A549 (cell line): Measurements from ENCODE around the gene BBLN. TPM values are rescaled to one million over a fixed set of nuclear protein-coding genes. Genes with fewer than 3 reads are reported as not detected.
"Not testable (repeated sequence)": the region's sequence is repeated elsewhere in the genome, so short reads cannot be mapped to it uniquely, and the experiment has no call there.

Experiments used
- ATAC-seq, 2 experiments: fragments of 200-7000 bp in 1 of 2; fragments of >200 bp in 1 of 2; cut with Nextera tagmentation in 1 of 2; cut with Tn5 transposase in 1 of 2; 3 replicates each; pipeline versions ENCODE4 v1.8.0 to v1.9.1; 2018 to 2020; ENCODE audit warnings: mild to moderate bottlenecking in 1 of 2, moderate library complexity in 1 of 2
- CTCF ChIA-PET: fragments of 300-600 bp; sonication (Branson Sonifier 250); formaldehyde crosslinking; extraction: SDS; loops from one replicate; lab custom pipeline; 2021; ENCODE audit warnings: antibody characterized with exemption, inconsistent platforms; lab: Yijun Ruan, JAX
- POLR2A ChIA-PET: fragments of 350-600 bp; formaldehyde crosslinking; extraction: SDS; loops from one replicate; lab custom pipeline; 2021; ENCODE audit warnings: antibody characterized with exemption, inconsistent platforms; lab: Yijun Ruan, JAX
- DNase-seq, 2 experiments: peaks; one replicate each; pipeline versions ENCODE4 v3.0.0 to v3.0.0-alpha.2; 2011 to 2016; ENCODE audit warnings: low read depth in 1 of 2, low spot score in 1 of 2
- FAIRE-seq: peaks from 2 replicates; lab custom pipeline; 2011; peaks lifted over from hg19 to GRCh38; lab: Jason Lieb, UNC
- H3K27ac ChIP-seq, 2 experiments: fragments of >200 bp; sonication (Bioruptor Twin); formaldehyde crosslinking; 3 replicates each; pipeline ENCODE4 v1.5.1; 2016 to 2017
- H3K4me1 ChIP-seq: fragments of >200 bp; sonication (Bioruptor Twin); formaldehyde crosslinking; 3 replicates; pipeline ENCODE4 v1.6.1; 2016
- H3K4me2 ChIP-seq: fragments of >200 bp; sonication (Bioruptor Twin); formaldehyde crosslinking; 3 replicates; pipeline ENCODE4 v1.6.1; 2016
- H3K4me3 ChIP-seq: fragments of >200 bp; sonication (Bioruptor Twin); formaldehyde crosslinking; 3 replicates; pipeline ENCODE4 v1.5.1; 2016
- H3K9me3 ChIP-seq: fragments of >200 bp; sonication (Bioruptor Twin); formaldehyde crosslinking; 3 replicates; pipeline ENCODE4 v1.6.1; 2016
- BCL3 ChIP-seq: fragments of >200 bp; sonication (Bioruptor Twin); formaldehyde crosslinking; IDR thresholded peaks from 3 replicates; pipeline ENCODE4 v1.6.1; 2016
- CBX2 ChIP-seq: fragments of 200-600 bp; sonication (generic); IDR thresholded peaks from 2 replicates; pipeline ENCODE4 v1.6.1; 2016; ENCODE audit warnings: low read depth, mild to moderate bottlenecking, borderline replicate concordance
- CBX8 ChIP-seq: fragments of 200-600 bp; sonication (generic); IDR thresholded peaks from 2 replicates; pipeline ENCODE4 v1.6.1; 2016
- CHD2 ChIP-seq: fragments of 150-350 bp; IDR thresholded peaks from 2 replicates; pipeline ENCODE4 v1.6.1; 2014; ENCODE audit warnings: low read length; ENCODE audit not compliant: partially characterized antibody
- E2F6 ChIP-seq: IDR thresholded peaks from 2 replicates; pipeline ENCODE4 v1.6.1; 2012; ENCODE audit warnings: low read depth, borderline replicate concordance
- ELK1 ChIP-seq: fragments of 150-350 bp; IDR thresholded peaks from 2 replicates; pipeline ENCODE4 v1.6.1; 2014; ENCODE audit warnings: low read depth, mild to moderate bottlenecking, low read length
- GATA3 ChIP-seq: IDR thresholded peaks from 2 replicates; pipeline ENCODE4 v1.6.1; 2012; ENCODE audit warnings: borderline replicate concordance
- HES2 ChIP-seq: fragments of >200 bp; sonication (Bioruptor Twin); formaldehyde crosslinking; IDR thresholded peaks from 2 replicates; pipeline ENCODE4 v1.6.1; 2016
- HOXA7 ChIP-seq: fragments of 250-450 bp; sonication (Bioruptor Pico); IDR thresholded peaks from 2 replicates; pipeline ENCODE4 v1.5.0; 2020; ENCODE audit warnings: mild to moderate bottlenecking, moderate library complexity
- HOXB13 ChIP-seq: fragments of 250-450 bp; sonication (Bioruptor Pico); IDR thresholded peaks from 2 replicates; pipeline ENCODE4 v1.5.0; 2020; ENCODE audit warnings: low read depth, mild to moderate bottlenecking, moderate library complexity
- JUN ChIP-seq, 2 experiments: fragments of >200 bp; sonication (Bioruptor Twin); formaldehyde crosslinking; IDR thresholded peaks; 2 replicates in 1 of 2; 3 replicates in 1 of 2; pipeline ENCODE4 v1.6.1; 2016 to 2017
- JUNB ChIP-seq: fragments of >200 bp; sonication (Bioruptor Twin); formaldehyde crosslinking; IDR thresholded peaks from 2 replicates; pipeline ENCODE4 v1.6.1; 2016
- MAX ChIP-seq: IDR thresholded peaks from 2 replicates; pipeline ENCODE4 v1.6.1; 2012
- MYC ChIP-seq: IDR thresholded peaks from 2 replicates; pipeline ENCODE4 v1.6.1; 2012; ENCODE audit warnings: mild to moderate bottlenecking, inconsistent platforms, low read length, improper control_type of control experiment, borderline replicate concordance
- NFE2L2 ChIP-seq: fragments of 150-350 bp; conservative IDR thresholded peaks from 2 replicates; pipeline ENCODE4 v1.6.1; 2014; ENCODE audit warnings: low read length
- PHF8 ChIP-seq: fragments of 200-600 bp; sonication (generic); IDR thresholded peaks from 2 replicates; pipeline ENCODE4 v1.6.1; 2016; ENCODE audit warnings: low read depth, mild to moderate bottlenecking, antibody characterized with exemption, moderate library complexity, borderline replicate concordance
- POLR2A ChIP-seq: IDR thresholded peaks from 2 replicates; pipeline ENCODE4 v1.6.1; 2012; ENCODE audit warnings: mild to moderate bottlenecking, low read length
- RFX5 ChIP-seq: fragments of 450-650 bp; IDR thresholded peaks from 2 replicates; pipeline ENCODE4 v1.7.1; 2014; ENCODE audit warnings: antibody characterized with exemption, mild to moderate bottlenecking, moderate library complexity
- SMC3 ChIP-seq: fragments of >200 bp; sonication (Bioruptor Twin); formaldehyde crosslinking; IDR thresholded peaks from 3 replicates; pipeline ENCODE4 v1.6.1; 2018; ENCODE audit warnings: inconsistent platforms
- USF2 ChIP-seq: fragments of 450-650 bp; IDR thresholded peaks from 2 replicates; pipeline ENCODE4 v1.6.1; 2014; ENCODE audit warnings: antibody characterized with exemption
- ZC3H11A ChIP-seq: fragments of 450-650 bp; IDR thresholded peaks from 2 replicates; pipeline ENCODE4 v1.6.1; 2014; ENCODE audit warnings: antibody characterized with exemption, mild to moderate bottlenecking
- ZFP36 ChIP-seq: fragments of 450-650 bp; IDR thresholded peaks from 2 replicates; pipeline ENCODE4 v1.6.1; 2014; ENCODE audit warnings: borderline replicate concordance; ENCODE audit not compliant: partially characterized antibody
- WGBS: methylation state at CpG from one replicate; pipeline ENCODE4 v1.1.6; 2017; ENCODE audit errors: missing lambda C conversion rate; 5-methylcytosine and 5-hydroxymethylcytosine counted together
- polyA minus RNA-seq: library from RNA; depleted of rRNA, polyadenylated mRNA; stranded (reverse); fragments of >200 nt; gene quantifications from 2 replicates; pipeline ENCODE4 v1.2.3, GENCODE V29; 2011; rRNA and poly(A)+ RNA removed
- polyA plus RNA-seq, 4 experiments: library from polyadenylated mRNA; depleted of rRNA in 3 of 4; stranded (reverse); fragments of >200 nt; fragmentation: RNase III in 1 of 4; extraction: RNeasy Plus Mini Kit Qiagen cat#74134 plus additional on column Dnase treatment in 1 of 4; gene quantifications; 2 replicates in 3 of 4; 3 replicates in 1 of 4; pipeline ENCODE4 v1.2.3, GENCODE V29; 2011 to 2017

BBLN gene
- polyA plus RNA-seq (2011; rRNA removed): 23.0 and 23.8 TPM in 2 replicates
- 39.6 and 58.1 TPM in 2 replicates for polyA plus RNA-seq (2012; cell fraction: cytosol; rRNA removed)
- 36.5 and 39.0 TPM in 2 replicates for polyA plus RNA-seq (2012; cell fraction: nucleus; rRNA removed)
- polyA plus RNA-seq (2017; fragmentation: RNase III; extraction: RNeasy Plus Mini Kit Qiagen cat#74134 plus additional on column Dnase treatment): 23.3 to 28.1 TPM (median 26.0 TPM) in 3 replicates
- 8.4 and 8.9 TPM in 2 replicates for polyA minus RNA-seq

- TF ChIP-seq HOXA7 (CRISPR knock-in tag): peak; percentile 9; the same call in 1 of the 2 replicates
- TF ChIP-seq MAX: peak; percentile 61
- TF ChIP-seq CBX2: no peak
- no peak for TF ChIP-seq JUNB
- TF ChIP-seq JUN (IDR thresholded peaks at IDR 0.05): peak in 1 of 2 experiments; percentile 47; a peak in 1 of 5 replicates
- TF ChIP-seq POLR2A: peak; percentile 69
- no peak for TF ChIP-seq MYC
- TF ChIP-seq ZC3H11A: no peak
- TF ChIP-seq USF2: no peak
- no peak for TF ChIP-seq HES2
- TF ChIP-seq CBX8: no peak
- no peak for TF ChIP-seq ZFP36
- TF ChIP-seq PHF8: peak; percentile 47; the same call in 1 of the 2 replicates
- TF ChIP-seq E2F6: 0 out of 2 replicates have a peak, but pooled peaks have one; percentile 12
- TF ChIP-seq BCL3: peak; percentile 27; the same call in 1 of the 3 replicates
- no peak for TF ChIP-seq RFX5
- TF ChIP-seq SMC3: no peak
- TF ChIP-seq GATA3: no peak
- TF ChIP-seq CHD2: no peak
- no peak for TF ChIP-seq ELK1
- no peak for TF ChIP-seq HOXB13 (CRISPR knock-in tag)
- TF ChIP-seq NFE2L2: no peak
- ChIA-PET CTCF (interaction anchor here (1.1 to 3.2 kb wide), 4 partner anchors 17 to 43 kb away, joined by 3 to 14 read pairs (median 4); no protein-coding TSS in a partner anchor), POLR2A (interaction anchor here (0.7 to 1.6 kb wide), 15 partner anchors 8 to 116 kb away, joined by 3 to 12 read pairs (median 4); partner anchors contain the start of genes GOLGA2 and SWI5)
- ATAC-seq: peak; percentile 75 to 91
- DNase-seq: peak; percentile 92 to 95
- no peak for FAIRE-seq
- 4% methylated on average over 22 of the region's 77 CpGs for WGBS
- H3K4me1 ChIP-seq: peaks cover 11% of the 10 kb centered on the region; the same call in 1 of the 3 replicates
- peak within 1 kb of the TSS; percentile 85 for H3K4me3 ChIP-seq
- H3K4me2 ChIP-seq: peak within 1 kb of the TSS; percentile 98
- H3K27ac ChIP-seq: peak within 1 kb of the TSS; percentile 86 to 89
- no peaks in the 10 kb centered on the region for H3K9me3 ChIP-seq
Observed at GRCh38 chr9:128159784-128160602, at the start of gene BBLN. Gene BBLN (plus strand): TSS chr9:128160265. CDS start chr9:128160408, 143 bp downstream.

- H3K4me1 ChIP-seq, FAIRE-seq, POLR2A ChIA-PET, H3K9me3 ChIP-seq, H3K4me3 ChIP-seq, ATAC-seq, DNase-seq, H3K27ac ChIP-seq, H3K4me2 ChIP-seq: not testable (repeated sequence)
- 81% methylated on average over 12 of the region's 12 CpGs for WGBS
- CTCF ChIA-PET: interaction anchor here (13.0 kb wide), 1 partner anchor 16 kb away, joined by 181 read pairs; the partner anchor contains the start of gene PTGES2
Observed at GRCh38 chr9:128111726-128112125, 48.3 kb upstream of the BBLN start.
